Activated CD8-positive, alpha-beta memory T cell treated with anti-CD3 and anti-CD28 coated beads for 36 hours (primary cell): Measurements from ENCODE around the gene DBP. TPM values are rescaled to one million over a fixed set of nuclear protein-coding genes. Genes with fewer than 3 reads are reported as not detected.
"Not testable (repeated sequence)": the region's sequence is repeated elsewhere in the genome, so short reads cannot be mapped to it uniquely, and the experiment has no call there.

Source experiments
- CTCF ChIA-PET: fragments of 350-600 bp; sonication (Branson Sonifier 250); formaldehyde crosslinking; loops from one replicate; lab custom pipeline; 2021; ENCODE audit warnings: antibody characterized with exemption; lab: Charles Lee
- POLR2A ChIA-PET: fragments of 350-600 bp; sonication (Branson Sonifier 250); formaldehyde crosslinking; loops from one replicate; lab custom pipeline; 2021; ENCODE audit warnings: antibody characterized with exemption; lab: Charles Lee
- total RNA-seq, 2 experiments: library from RNA; stranded (reverse); gene quantifications; one replicate each; pipeline ENCODE4 v1.2.3, GENCODE V29; 2021

DBP gene
- total RNA-seq, 2 experiments from 2014 or later = 9.0 to 9.9 TPM

- CTCF ChIA-PET = no interaction called here
- POLR2A ChIA-PET = no interaction called here
Measured at GRCh38 chr19:48669903-48670668, 32.9 kb upstream of the DBP start.

- CTCF ChIA-PET = no interaction called here
- POLR2A ChIA-PET = no interaction called here
Measured at GRCh38 chr19:48668761-48669160, 31.6 kb upstream of the DBP start.

DNA sequence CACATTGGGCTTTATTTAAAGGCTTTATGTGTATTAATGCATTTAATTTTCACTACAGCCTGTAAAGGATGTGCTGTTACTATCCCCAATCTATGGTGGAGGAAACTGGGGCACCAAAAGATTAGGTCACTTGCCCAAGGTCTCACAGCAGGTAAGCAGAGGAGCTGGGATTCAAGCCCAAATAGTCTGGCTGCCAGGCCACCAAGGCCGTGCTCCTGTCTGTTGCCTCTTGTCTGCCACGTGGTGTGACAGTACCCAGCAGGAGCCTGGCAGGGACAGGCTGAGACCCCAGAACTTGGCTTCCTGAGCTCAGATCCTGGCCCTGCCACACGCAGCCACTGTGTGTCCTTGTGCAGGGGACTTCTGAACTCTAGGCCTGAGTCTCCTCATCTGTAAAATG is 31.2 kb upstream of the DBP start:
- ChIA-PET POLR2A (no interaction called here), CTCF (no interaction called here)

DNA sequence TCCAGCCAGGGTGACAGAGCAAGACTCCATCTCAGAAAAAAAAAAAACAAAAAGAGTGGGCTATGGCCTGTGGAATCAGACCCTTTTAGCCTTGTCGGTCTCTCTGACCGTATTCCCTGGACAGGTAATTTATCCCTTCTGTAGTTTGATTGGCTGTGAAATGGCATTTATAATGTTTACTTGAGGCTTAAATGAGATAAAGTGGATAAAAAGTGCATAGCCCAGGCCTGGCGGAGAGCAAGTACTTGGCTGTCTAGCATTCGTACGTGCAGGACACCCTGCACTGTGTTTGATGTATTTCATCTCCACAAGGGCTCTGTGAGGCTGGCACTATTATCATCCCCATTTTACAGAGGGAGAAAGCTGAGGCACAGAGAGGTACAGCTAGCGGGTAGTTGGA is 28.6 kb upstream of the DBP start:
- ChIA-PET CTCF (interaction anchor here (0.6 kb wide), 2 partner anchors 8 to 121 kb away, joined by 3 read pairs; no protein-coding TSS in a partner anchor), POLR2A (no interaction called here)

GRCh38 chr19:48664476-48664875 is 27.3 kb upstream of the DBP start:
- ChIA-PET POLR2A (no interaction called here), CTCF (no interaction called here)

GRCh38 chr19:48663667-48664066 is 26.5 kb upstream of the DBP start:
- ChIA-PET POLR2A (no interaction called here), CTCF (no interaction called here)

GRCh38 chr19:48661711-48662090 is 24.5 kb upstream of the DBP start:
- POLR2A ChIA-PET = interaction anchor here (1.3 kb wide), 1 partner anchor 16 kb away, joined by 4 read pairs; the partner anchor contains the start of gene CA11

GRCh38 chr19:48660852-48661710 is 23.9 kb upstream of the DBP start:
- CTCF ChIA-PET = no interaction called here

More at GRCh38 chr19:48661711-48662090, 24.5 kb upstream of the DBP start:
- CTCF ChIA-PET = no interaction called here

DNA sequence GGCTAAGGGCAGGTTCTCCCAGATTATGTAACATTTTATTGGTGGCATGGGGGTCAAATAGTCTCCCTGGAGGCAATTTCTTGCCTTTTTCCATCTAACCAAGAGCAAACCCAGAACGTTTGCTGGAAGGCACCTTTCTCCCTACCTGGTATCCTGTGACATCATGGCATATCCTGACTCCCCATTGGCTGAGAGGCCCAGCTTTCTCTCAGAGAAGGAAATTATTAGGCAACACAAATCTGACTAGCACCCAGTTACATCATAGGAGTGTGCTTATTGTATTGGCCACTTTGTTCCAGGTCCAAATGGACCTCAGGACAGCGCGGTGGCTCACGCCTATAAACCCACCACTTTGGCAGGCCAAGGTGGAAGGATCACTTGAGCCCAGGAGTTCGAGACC is 22.6 kb upstream of the DBP start:
- CTCF ChIA-PET = interaction anchor here (0.7 kb wide), 1 partner anchor 72 kb away, joined by 3 read pairs; no protein-coding TSS in a partner anchor
- POLR2A ChIA-PET = no interaction called here

More at GRCh38 chr19:48660852-48661710, 23.9 kb upstream of the DBP start:
- POLR2A ChIA-PET = interaction anchor here (1.3 kb wide), 1 partner anchor 15 kb away, joined by 4 read pairs; the partner anchor contains the start of gene CA11

GRCh38 chr19:48658483-48658882 is 21.3 kb upstream of the DBP start:
- ChIA-PET CTCF (interaction anchor here (1.1 kb wide), 1 partner anchor 38 kb away, joined by 5 read pairs; the partner anchor contains the start of gene FUT2), POLR2A (no interaction called here)

GRCh38 chr19:48657828-48658227 is 20.6 kb upstream of the DBP start:
- POLR2A ChIA-PET = not testable (repeated sequence)

DNA sequence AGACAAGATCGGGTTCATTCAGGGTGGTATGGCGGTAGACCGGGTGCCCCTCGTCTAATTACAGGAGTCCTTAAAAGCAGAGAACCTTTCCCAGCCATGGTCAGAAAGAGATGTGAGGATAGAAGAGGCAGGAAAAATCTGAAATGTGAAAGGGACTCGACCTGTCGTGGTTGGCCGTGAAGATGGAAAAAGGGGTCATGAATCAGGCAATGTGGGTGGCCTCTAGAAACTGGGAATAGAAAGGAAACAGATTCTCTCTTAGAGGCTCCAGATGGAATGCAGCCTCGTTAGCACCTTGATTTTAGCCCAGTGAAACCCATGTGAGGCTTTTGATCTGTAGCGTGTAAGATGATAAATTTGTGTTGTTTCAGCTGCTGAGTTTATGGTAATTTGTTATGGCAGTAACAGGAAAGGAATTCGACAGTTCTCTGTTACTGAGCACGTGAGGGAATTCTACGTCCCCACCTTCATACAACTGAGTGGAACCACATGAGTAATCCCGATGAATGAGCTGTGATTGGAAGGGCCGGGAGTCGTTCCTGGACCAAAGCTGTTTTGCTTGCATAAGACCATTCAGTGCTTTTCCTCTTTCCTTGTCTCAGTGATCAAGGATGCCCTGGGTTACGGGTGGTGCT is 19.8 kb upstream of the DBP start:
- ChIA-PET CTCF (no interaction called here), POLR2A (no interaction called here)

More at GRCh38 chr19:48657828-48658227, 20.6 kb upstream of the DBP start:
- CTCF ChIA-PET = not testable (repeated sequence)

DNA sequence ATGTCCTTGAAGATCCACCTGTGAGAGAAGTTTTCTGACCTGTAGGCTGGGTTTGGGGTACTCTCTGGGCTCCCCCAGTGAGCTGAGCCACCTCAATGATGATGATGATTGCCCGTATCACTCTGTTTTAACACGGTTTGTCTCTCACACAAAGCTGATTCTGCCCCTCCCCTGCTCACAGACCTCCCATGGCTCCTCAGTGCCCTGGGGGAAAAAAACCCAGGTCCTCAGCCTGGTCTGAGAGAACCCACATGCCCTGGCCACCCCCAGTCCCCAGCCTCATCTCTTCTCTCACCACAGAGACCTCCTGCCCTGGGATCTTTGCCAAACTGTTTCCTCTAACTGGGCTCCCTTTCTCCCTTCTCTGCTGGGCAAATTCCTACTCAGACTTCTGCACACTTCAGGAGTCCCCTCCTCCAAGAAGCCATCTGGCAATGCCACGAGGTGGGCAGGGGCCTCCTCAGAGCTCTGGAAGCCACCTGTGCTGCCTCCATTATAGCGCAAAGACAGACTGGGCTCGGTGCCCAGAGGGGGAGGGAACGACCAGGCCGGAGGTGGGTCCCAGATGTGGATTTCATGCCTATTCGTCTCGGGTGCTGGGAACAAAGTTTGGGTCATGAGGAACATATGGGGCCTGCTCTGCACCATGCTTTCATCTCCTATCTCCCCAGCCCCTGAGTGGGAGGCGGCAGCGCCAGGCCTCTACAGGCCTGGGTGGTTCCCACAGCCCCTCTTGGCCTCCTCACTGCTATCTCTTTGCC is 17.3 kb upstream of the DBP start:
- POLR2A ChIA-PET = no interaction called here
- CTCF ChIA-PET = interaction anchor here (2.3 kb wide), 1 partner anchor 9 kb away, joined by 6 read pairs; no protein-coding TSS in a partner anchor

- CTCF ChIA-PET = no interaction called here
- POLR2A ChIA-PET = interaction anchor here (0.6 kb wide), 1 partner anchor 87 kb away, joined by 3 read pairs; no protein-coding TSS in a partner anchor
Measured at GRCh38 chr19:48651683-48652048, 14.5 kb upstream of the DBP start.

DNA sequence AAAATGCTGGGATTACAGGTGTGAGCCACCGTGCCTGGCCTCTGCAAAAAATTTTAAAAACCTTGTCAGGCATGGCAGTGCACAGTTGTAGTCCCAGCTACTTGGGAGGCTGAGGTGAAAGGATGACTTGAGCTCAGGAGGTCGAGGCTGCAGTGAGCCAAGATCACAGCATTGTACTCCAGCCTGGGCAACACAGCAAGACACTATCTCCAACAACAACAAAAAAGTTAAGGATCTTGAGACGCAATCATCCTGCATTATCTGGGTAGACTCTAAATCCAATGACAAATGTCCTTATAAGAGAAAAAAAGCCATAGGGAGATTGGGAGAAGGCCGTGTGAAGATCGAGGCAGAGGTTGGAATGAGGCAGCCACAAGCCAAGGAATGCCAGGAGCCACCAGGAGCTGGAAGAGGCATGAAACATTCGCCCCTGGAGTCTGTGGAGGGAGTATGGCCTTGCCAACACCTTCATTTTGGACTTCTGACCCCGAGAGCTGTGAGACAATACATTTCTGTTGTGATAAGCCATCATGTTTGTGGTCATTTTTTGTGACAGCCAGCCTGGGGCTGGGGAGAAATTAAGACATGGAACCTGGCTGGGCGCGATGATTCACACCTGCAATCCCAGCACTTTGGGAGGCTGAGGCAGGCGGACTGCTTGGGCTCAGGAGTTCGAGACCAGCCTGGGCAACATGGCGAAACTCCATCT is 13.9 kb upstream of the DBP start:
- ChIA-PET POLR2A (interaction anchor here (0.6 kb wide), 1 partner anchor 88 kb away, joined by 3 read pairs; no protein-coding TSS in a partner anchor), CTCF (interaction anchor here (0.7 to 0.8 kb wide), 2 partner anchors 158 to 180 kb away, joined by 3 read pairs; no protein-coding TSS in a partner anchor)

DNA sequence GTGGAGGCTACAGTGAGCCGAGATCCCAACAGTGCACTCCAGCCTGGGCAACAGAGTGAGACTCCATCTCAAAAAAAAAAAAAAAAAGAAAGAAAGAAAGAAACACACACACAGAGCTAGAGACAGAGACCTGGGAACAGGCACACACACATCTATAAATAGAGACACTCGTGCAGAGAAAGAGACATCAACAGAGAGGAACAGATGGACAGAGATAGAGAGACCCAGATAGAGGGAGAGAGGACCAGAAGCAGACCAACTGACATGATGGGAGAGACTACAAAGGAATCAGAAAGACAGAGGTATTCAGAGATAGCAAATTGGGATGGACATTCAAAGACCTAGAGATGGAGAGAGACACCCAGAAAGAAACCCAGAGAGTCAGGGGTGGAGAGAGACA is 11.0 kb upstream of the DBP start:
- ChIA-PET POLR2A (interaction anchor here (0.6 kb wide), 1 partner anchor 1589 kb away, joined by 3 read pairs; no protein-coding TSS in a partner anchor), CTCF (no interaction called here)

DNA sequence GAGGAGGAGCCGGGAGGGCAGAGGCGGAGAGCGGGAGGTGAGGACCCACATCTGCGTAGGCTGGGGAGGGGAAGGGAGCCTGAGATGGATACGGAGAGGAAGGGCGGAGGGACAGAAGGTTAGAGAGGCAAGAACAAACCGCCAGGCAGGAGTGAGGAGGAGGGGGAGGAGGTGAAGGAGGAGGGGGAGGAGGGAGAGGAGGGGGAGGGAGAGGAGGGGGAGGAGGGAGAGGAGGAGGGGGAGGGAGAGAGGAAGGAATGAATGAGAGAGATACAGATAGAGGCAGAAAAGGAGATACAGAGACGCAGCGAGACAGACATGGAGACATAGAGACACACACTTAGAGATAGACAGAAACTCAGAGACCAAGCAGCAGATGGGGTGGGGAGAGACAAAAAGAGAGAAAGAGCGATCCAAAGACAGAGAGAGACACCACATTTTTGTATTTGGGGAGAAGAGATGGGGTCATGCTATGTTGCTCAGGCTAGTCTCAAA is 9.6 kb upstream of the DBP start:
- POLR2A ChIA-PET = interaction anchor here (0.5 to 1.7 kb wide), 2 partner anchors 78 to 143 kb away, joined by 4 to 10 read pairs; no protein-coding TSS in a partner anchor
- CTCF ChIA-PET = interaction anchor here (1.2 to 1.8 kb wide), 4 partner anchors 10 to 196 kb away, joined by 3 to 12 read pairs (median 4); partner anchors contain the start of gene DBP
